ENCODE data around the gene ANKS6. TPM values are rescaled to one million over a fixed set of nuclear protein-coding genes. Genes with fewer than 3 reads are reported as not detected.

The ANKS6 gene
- total RNA-seq, 1 experiment from 2014 or later: 46.3 TPM

GRCh38 chr9:98687911-98688310 is 108.4 kb downstream of the ANKS6 start:
- no peak overlapping the region for H3K4me2 ChIP-seq (ENCODE audit: insufficient read depth, insufficient read length, low read length)

More at GRCh38 chr9:98687911-98688310, 108.4 kb downstream of the ANKS6 start:
- H3K56ac ChIP-seq (ENCODE audit: insufficient read length, low read depth, low read length): no peak overlapping the region
- no peaks in the 10 kb centered on the region for H3K4me1 ChIP-seq (ENCODE audit: insufficient read depth, low read length)
- Mint-ChIP-seq H3K27me3 (ENCODE audit: low read depth) (peaks cover 13% of the 10 kb centered on the region), H3K36me3 (ENCODE audit: insufficient read depth in 1 of 3, low read depth in 3 of 3) (no peaks in the 10 kb centered on the region), H3K4me1 (peaks cover 6 to 7% of the 10 kb centered on the region in 2 experiments), H3K27ac (no peak overlapping the region), H3K4me3 (no peak overlapping the region), H3K9me3 (no peaks in the 10 kb centered on the region; a peak in 1 of 5 replicates)
- H2BK12ac ChIP-seq (ENCODE audit: insufficient read length, low read depth, low read length): no peak overlapping the region
- TF ChIP-seq CTCF (conservative IDR thresholded peaks at IDR 0.05): no peak
- no peaks in the 10 kb centered on the region for H3K79me1 ChIP-seq (ENCODE audit: insufficient read depth, low read depth, low read length, poor library complexity, severe bottlenecking)
- no peak overlapping the region for H3K23ac ChIP-seq (ENCODE audit: insufficient read length, low read depth, low read length)
- H3K9me3 ChIP-seq (ENCODE audit: control insufficient read depth, low read depth, low read length): no peaks in the 10 kb centered on the region
- H3T11ph ChIP-seq (ENCODE audit: low read length): no peak overlapping the region
- no peak overlapping the region for H4K8ac ChIP-seq (replicated peaks; ENCODE audit: insufficient read length, low read depth, low read length)
- no peaks in the 10 kb centered on the region for H4K20me1 ChIP-seq (ENCODE audit: control insufficient read depth, insufficient read depth, insufficient read length)
- no peak overlapping the region for H4K5ac ChIP-seq (ENCODE audit: insufficient read length, low read depth, low read length)
- no peak overlapping the region for H2AFZ ChIP-seq (ENCODE audit: low read length)
- H3K27me3 ChIP-seq (ENCODE audit: insufficient read depth, low read length): no peaks in the 10 kb centered on the region
- WGBS (ENCODE audit: extremely low coverage, insufficient read length, low lambda C conversion rate): no CpG with 5 or more reads among the region's 1 CpG
- DNase-seq: no peak
- no peak overlapping the region for H2AK5ac ChIP-seq (ENCODE audit: insufficient read length, low read length)
- no peak overlapping the region for H2BK20ac ChIP-seq (ENCODE audit: low read depth, low read length, poor library complexity, severe bottlenecking)
- H3K4ac ChIP-seq (ENCODE audit: low read depth, low read length): no peak overlapping the region
- H2BK120ac ChIP-seq (ENCODE audit: low read depth, low read length, poor library complexity, severe bottlenecking): no peak overlapping the region
- H2BK5ac ChIP-seq (ENCODE audit: insufficient read length, low read length): no peak overlapping the region
- H3K18ac ChIP-seq (ENCODE audit: insufficient read length, low read depth, low read length): no peak overlapping the region
- H4K91ac ChIP-seq (ENCODE audit: insufficient read length, low read depth, low read length): no peak overlapping the region
- no peaks in the 10 kb centered on the region for H3K79me2 ChIP-seq (ENCODE audit: insufficient read depth, low read length)
- H3K23me2 ChIP-seq (ENCODE audit: insufficient read length, low read depth, low read length, poor library complexity, severe bottlenecking): no peaks in the 10 kb centered on the region
- no peak overlapping the region for H3K27ac ChIP-seq (ENCODE audit: insufficient read length, low read depth, low read length)
- H3K14ac ChIP-seq (ENCODE audit: insufficient read depth, low read length): no peak overlapping the region
- no peak overlapping the region for H3K9ac ChIP-seq (ENCODE audit: extremely low read depth, insufficient read length, low read length)
- no peak overlapping the region for H2BK15ac ChIP-seq (ENCODE audit: low read depth, low read length)
